PC-3 (cell line): Measurements from ENCODE around the gene FOXO1. TPM values are rescaled to one million over a fixed set of nuclear protein-coding genes. Genes with fewer than 3 reads are reported as not detected.

Experiments used
- ATAC-seq: fragments of 200-7000 bp; cut with Tn5 transposase; 2 replicates; pipeline ENCODE4 v1.9.1; 2020; ENCODE audit warnings: mild to moderate bottlenecking, moderate library complexity
- BruUV-seq: library from RNA; stranded (reverse); fragments of 400-500 nt; replicated peaks from 2 replicates; lab custom pipeline; 2021; lab: Mats Ljungman, UMichigan
- CTCF ChIA-PET: fragments of 300-600 bp; sonication (Branson Sonifier 250); formaldehyde crosslinking; loops from one replicate; lab custom pipeline; 2022; ENCODE audit warnings: antibody characterized with exemption; lab: Charles Lee
- POLR2A ChIA-PET: fragments of 300-600 bp; sonication (Branson Sonifier 250); formaldehyde crosslinking; loops from one replicate; lab custom pipeline; 2022; ENCODE audit warnings: antibody characterized with exemption; ENCODE audit not compliant: unreplicated experiment; lab: Charles Lee
- DNase-seq: peaks from one replicate; pipeline ENCODE4 v3.0.0-alpha.2; 2015
- H2AFZ ChIP-seq: fragments of 300-600 bp; sonication (generic); 2 replicates; pipeline ENCODE4 v1.6.0; 2016; ENCODE audit warnings: antibody characterized with exemption, low read length
- H3F3A ChIP-seq: fragments of 300-600 bp; sonication (generic); one replicate; pipeline ENCODE4 v1.6.0; 2017; ENCODE audit warnings: antibody characterized with exemption, low read length, control low read depth, mild to moderate bottlenecking; ENCODE audit not compliant: unreplicated experiment
- H3K27ac ChIP-seq: fragments of 300-600 bp; sonication (generic); 2 replicates; pipeline ENCODE4 v1.5.1; 2016; ENCODE audit warnings: mild to moderate bottlenecking, low read length
- H3K27me3 ChIP-seq: fragments of 300-600 bp; sonication (generic); 2 replicates; pipeline ENCODE4 v1.6.1; 2016; ENCODE audit warnings: low read length, mixed read lengths
- H3K36me3 ChIP-seq: fragments of 300-600 bp; sonication (generic); 2 replicates; pipeline ENCODE4 v1.6.1; 2016; ENCODE audit warnings: low read depth, mixed run types, low read length, mixed read lengths
- H3K4me1 ChIP-seq: fragments of 300-600 bp; sonication (generic); 2 replicates; pipeline ENCODE4 v1.5.1; 2016; ENCODE audit warnings: low read length; ENCODE audit not compliant: insufficient read depth
- H3K4me2 ChIP-seq: fragments of 300-600 bp; sonication (generic); 2 replicates; pipeline ENCODE4 v1.6.0; 2016; ENCODE audit warnings: low read length
- H3K4me3 ChIP-seq: fragments of 300-600 bp; sonication (generic); 2 replicates; pipeline ENCODE4 v1.5.1; 2016; ENCODE audit warnings: mild to moderate bottlenecking, low read length, mixed read lengths
- H3K79me2 ChIP-seq: fragments of 300-600 bp; sonication (generic); 2 replicates; pipeline ENCODE4 v1.6.1; 2017; ENCODE audit warnings: low read length, mixed read lengths
- H3K9ac ChIP-seq: fragments of 300-600 bp; sonication (generic); 2 replicates; pipeline ENCODE4 v1.6.0; 2016; ENCODE audit warnings: mild to moderate bottlenecking, low read length
- H3K9me2 ChIP-seq: fragments of 300-600 bp; sonication (generic); replicated peaks from 2 replicates; pipeline ENCODE4 v1.6.1; 2016; ENCODE audit warnings: mixed run types, low read length, mixed read lengths
- H3K9me3 ChIP-seq: fragments of 300-600 bp; sonication (generic); 2 replicates; pipeline ENCODE4 v1.6.1; 2016; ENCODE audit warnings: low read length, mixed read lengths
- H4K20me1 ChIP-seq: fragments of 300-600 bp; sonication (generic); 2 replicates; pipeline ENCODE4 v1.6.1; 2016; ENCODE audit warnings: low read length, mixed read lengths
- CTCF ChIP-seq: fragments of 300-600 bp; sonication (generic); conservative IDR thresholded peaks from 2 replicates; pipeline ENCODE4 v1.5.1; 2017; ENCODE audit warnings: antibody characterized with exemption, low read depth, mild to moderate bottlenecking, low read length
- EZH2 ChIP-seq: fragments of 300-600 bp; sonication (generic); IDR thresholded peaks from one replicate; pipeline ENCODE4 v1.6.1; 2017; ENCODE audit warnings: antibody characterized with exemption, mild to moderate bottlenecking, low read length; ENCODE audit not compliant: unreplicated experiment
- EZH2phosphoT487 ChIP-seq: fragments of 300-600 bp; sonication (generic); IDR thresholded peaks from 2 replicates; pipeline ENCODE4 v1.6.1; 2018; ENCODE audit warnings: mild to moderate bottlenecking, antibody characterized with exemption, low read length, borderline replicate concordance
- intact Hi-C: fragments of 100-400 bp; cut with micrococcal nuclease; formaldehyde crosslinking; loops from 2 replicates; pipeline ENCODE4 v1.9.0; 2023
- total RNA-seq: library from RNA; depleted of rRNA; stranded (reverse); fragments of >200 nt; gene quantifications from 2 replicates; pipeline ENCODE4 v1.2.3, GENCODE V29; 2014

FOXO1 gene
- total RNA-seq, 1 experiment from 2014 or later, result 2.7 TPM

- no peak for DNase-seq
- Histone ChIP-seq H3K36me3 (no peaks in the 10 kb centered on the region), H3K4me1 (0 out of 2 replicates have a peak, but pooled peaks cover 3% of the 10 kb centered on the region), H3K4me2 (no peak overlapping the region), H3K4me3 (no peak overlapping the region), H4K20me1 (no peaks in the 10 kb centered on the region), H3F3A (no peaks in the 10 kb centered on the region), H3K9ac (no peak overlapping the region), H3K79me2 (0 out of 2 replicates have a peak, but pooled peaks cover 8% of the 10 kb centered on the region), H2AFZ (no peak overlapping the region), H3K9me2 (no peaks in the 10 kb centered on the region), H3K27ac (no peak overlapping the region), H3K27me3 (no peaks in the 10 kb centered on the region), H3K9me3 (no peaks in the 10 kb centered on the region)
- BruUV-seq, result no TSS peak
- no peak for ATAC-seq
- ChIA-PET CTCF (no interaction called here), POLR2A (no interaction called here)
- TF ChIP-seq EZH2 (no peak), EZH2phosphoT487 (no peak), CTCF (no peak)
- intact Hi-C loops, result no loop called here
These were observed 28.8 kb downstream of the FOXO1 start for GRCh38 chr13:40637643-40638042.

- TF ChIP-seq EZH2 (no peak), EZH2phosphoT487 (no peak), CTCF (no peak)
- Histone ChIP-seq H3K9me2 (no peaks in the 10 kb centered on the region), H2AFZ (no peak overlapping the region), H4K20me1 (no peaks in the 10 kb centered on the region), H3K4me1 (no peaks in the 10 kb centered on the region), H3K4me2 (no peak overlapping the region), H3K27ac (no peak overlapping the region), H3K9me3 (no peaks in the 10 kb centered on the region), H3F3A (no peaks in the 10 kb centered on the region), H3K9ac (no peak overlapping the region), H3K79me2 (0 out of 2 replicates have a peak, but pooled peaks cover 8% of the 10 kb centered on the region), H3K27me3 (no peaks in the 10 kb centered on the region), H3K4me3 (no peak overlapping the region), H3K36me3 (no peaks in the 10 kb centered on the region)
- peak; percentile 7 for DNase-seq
- intact Hi-C loops, result no loop called here
- ChIA-PET POLR2A (no interaction called here), CTCF (no interaction called here)
- peak; percentile 40 for ATAC-seq
- no TSS peak for BruUV-seq
These were observed 31.0 kb downstream of the FOXO1 start for GRCh38 chr13:40635315-40635995.

GRCh38 chr13:40632915-40633314, 33.5 kb downstream of the FOXO1 start:
- Histone ChIP-seq H3F3A (no peaks in the 10 kb centered on the region), H3K9me3 (no peaks in the 10 kb centered on the region), H3K9me2 (no peaks in the 10 kb centered on the region), H3K27ac (no peak overlapping the region), H3K27me3 (no peaks in the 10 kb centered on the region), H3K4me3 (no peak overlapping the region), H3K79me2 (0 out of 2 replicates have a peak, but pooled peaks cover 4% of the 10 kb centered on the region), H4K20me1 (no peaks in the 10 kb centered on the region), H3K4me1 (no peaks in the 10 kb centered on the region), H3K4me2 (no peak overlapping the region), H2AFZ (no peak overlapping the region), H3K9ac (no peak overlapping the region), H3K36me3 (no peaks in the 10 kb centered on the region)
- ATAC-seq (no peak), DNase-seq (no peak)
- ChIA-PET CTCF (no interaction called here), POLR2A (no interaction called here)
- TF ChIP-seq EZH2phosphoT487 (no peak), EZH2 (no peak), CTCF (no peak)
- intact Hi-C loops, result no loop called here
- BruUV-seq, result no TSS peak
